Stimulated activated naive CD8-positive, alpha-beta T cell treated with anti-CD3 and anti-CD28 coated beads, Interleukin-15, Interleukin-2, amounts not matched to agents 100 U/mL and 50 U/mL, for 24 hours (primary cell): ENCODE results near the gene CCDC3.
"Not testable (repeated sequence)": the region's sequence is repeated elsewhere in the genome, so short reads cannot be mapped to it uniquely, and the experiment has no call there.

ENCODE experiments used
- ATAC-seq: fragments of 150-1000 bp; cut with Tn5 transposase; one replicate; pipeline ENCODE4 v1.10.0; 2021
- DNase-seq: peaks from one replicate; pipeline ENCODE4 v3.0.0; 2021

The CCDC3 gene

GRCh38 chr10:12884851-12885250, 116.7 kb downstream of the CCDC3 start:
- DNase-seq: no peak
- ATAC-seq: no peak

- no peak for ATAC-seq
Observed at GRCh38 chr10:12880423-12880822, 121.1 kb downstream of the CCDC3 start.

GRCh38 chr10:12877150-12877549, 124.4 kb downstream of the CCDC3 start:
- no peak for ATAC-seq
- DNase-seq: no peak

More at GRCh38 chr10:12880423-12880822, 121.1 kb downstream of the CCDC3 start:
- no peak for DNase-seq

- no peak for ATAC-seq
- DNase-seq: no peak
Observed at GRCh38 chr10:12876266-12876665, 125.2 kb downstream of the CCDC3 start.

GRCh38 chr10:12875100-12875499, 126.4 kb downstream of the CCDC3 start:
- DNase-seq (no peak), ATAC-seq (no peak)

DNA sequence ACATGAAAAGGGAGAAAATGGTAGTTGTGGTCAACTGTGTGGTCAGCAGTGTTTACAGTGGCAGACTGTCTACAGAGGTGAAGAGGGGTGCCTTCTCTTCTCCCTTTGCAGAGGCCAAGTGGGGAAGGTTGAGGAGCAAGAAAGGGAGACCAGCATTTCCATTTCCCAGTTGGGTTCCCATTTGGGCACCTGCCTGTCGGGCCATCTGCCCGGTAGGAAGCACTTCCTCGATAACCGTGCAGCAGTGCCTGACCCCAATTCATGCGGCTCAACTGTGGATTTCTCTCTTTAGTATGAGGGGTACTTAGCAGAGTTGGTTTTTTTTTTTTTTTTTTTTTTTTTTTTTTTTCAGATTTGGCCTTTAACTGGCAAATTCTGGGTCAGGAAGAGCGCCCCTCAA, 127.0 kb downstream of the CCDC3 start:
- DNase-seq: no peak
- no peak for ATAC-seq

GRCh38 chr10:12873172-12873571, 128.3 kb downstream of the CCDC3 start:
- no peak for DNase-seq
- ATAC-seq: no peak

DNA sequence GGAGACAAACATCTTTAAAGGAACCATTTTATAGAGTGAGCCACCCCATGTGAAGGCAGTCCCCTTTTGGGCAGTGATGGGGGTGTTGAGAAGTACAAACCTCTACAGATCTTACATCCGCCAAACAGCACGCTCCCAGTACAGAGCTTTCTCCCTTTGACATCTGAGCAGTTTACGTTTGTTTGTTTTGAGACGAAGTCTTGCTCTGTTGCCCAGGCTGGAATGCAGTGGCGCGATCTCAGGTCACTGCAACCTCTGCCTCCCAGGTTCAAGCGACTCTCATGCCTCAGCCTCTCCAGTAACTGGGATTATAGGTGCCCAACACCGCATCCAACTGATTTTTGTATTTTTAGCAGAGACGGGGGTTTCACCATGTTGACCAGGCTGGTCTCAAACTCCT, 128.9 kb downstream of the CCDC3 start:
- no peak for DNase-seq

GRCh38 chr10:12869427-12869826, 132.1 kb downstream of the CCDC3 start:
- ATAC-seq (no peak), DNase-seq (no peak)

More for the DNA sequence above, 128.9 kb downstream of the CCDC3 start:
- no peak for ATAC-seq

DNA sequence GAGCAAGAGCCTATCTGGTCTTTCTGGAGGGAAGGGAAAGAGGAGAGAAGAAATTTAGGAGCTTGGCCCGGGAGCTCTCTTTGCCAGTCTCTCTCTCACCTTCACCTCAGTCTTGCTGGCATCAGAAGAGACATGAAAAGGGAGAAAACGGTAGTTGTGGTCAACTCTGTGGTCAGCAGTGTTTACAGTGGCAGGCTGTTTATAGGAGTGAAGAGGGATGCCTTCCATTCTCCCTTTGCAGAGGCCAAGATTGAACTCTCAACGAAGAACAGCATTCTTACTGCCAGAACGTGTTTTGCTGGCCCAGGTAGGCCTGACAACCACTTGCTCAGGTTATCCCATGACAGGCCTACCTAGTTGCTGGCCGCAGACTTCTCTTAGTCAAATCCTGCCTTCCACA, 133.3 kb downstream of the CCDC3 start:
- ATAC-seq (no peak), DNase-seq (no peak)

DNA sequence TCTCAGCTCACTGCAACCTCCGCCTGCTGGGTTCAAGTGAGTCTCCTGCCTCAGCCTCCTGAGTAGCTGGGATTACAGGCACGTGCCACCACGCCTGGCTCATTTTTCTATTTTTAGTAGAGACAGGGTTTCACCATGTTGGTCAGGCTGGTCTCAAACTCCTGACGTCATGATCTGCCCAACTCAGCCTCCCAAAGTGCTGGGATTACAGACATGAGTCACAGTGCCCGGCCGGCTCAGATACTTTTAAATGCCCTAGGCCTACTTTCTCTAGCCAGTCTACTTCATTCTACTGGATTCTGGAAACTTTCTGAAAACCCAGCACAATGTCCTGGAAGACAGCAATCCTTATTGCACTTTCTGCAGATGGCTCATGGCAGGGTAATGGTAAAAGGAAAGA, 136.0 kb downstream of the CCDC3 start:
- not testable (repeated sequence) for ATAC-seq, DNase-seq

DNA sequence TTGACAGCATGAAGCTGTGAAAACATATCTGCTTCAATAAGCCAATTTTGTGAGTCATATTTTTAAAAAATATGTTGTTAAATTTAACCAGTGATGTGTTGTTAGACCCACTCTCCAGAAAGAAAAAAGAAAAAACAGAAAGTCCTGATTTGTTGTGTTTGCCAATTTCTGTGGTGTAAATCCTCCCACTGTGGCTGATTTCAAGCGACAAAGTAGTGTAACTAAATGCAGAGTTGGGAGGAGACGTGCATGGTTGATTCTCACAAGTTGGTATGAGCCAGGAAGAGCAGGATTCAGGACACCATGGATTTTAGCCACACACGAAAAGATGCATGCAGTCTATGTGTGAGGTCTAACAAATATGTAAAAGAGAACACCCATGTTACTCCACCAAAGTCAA, 139.1 kb downstream of the CCDC3 start:
- DNase-seq (no peak), ATAC-seq (no peak)

DNA sequence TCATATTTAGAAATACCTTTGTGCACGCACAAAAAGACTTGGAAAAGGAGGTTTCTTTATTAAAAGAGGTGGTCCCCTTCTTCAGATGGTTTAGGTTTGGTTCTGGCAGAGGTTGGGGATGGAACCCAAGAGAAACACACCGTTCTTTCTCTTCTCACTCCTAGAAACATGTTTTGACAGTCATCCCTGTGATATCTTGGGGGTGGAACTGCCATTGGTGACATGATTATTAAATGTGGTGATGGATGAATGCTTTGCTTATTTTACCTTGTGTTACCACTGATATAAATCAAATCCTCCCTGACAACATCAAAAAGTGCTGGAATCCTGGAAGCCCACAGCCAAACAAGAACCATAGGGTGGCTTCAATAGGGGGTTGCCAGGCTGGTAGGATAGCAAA, 146.5 kb downstream of the CCDC3 start:
- no peak for ATAC-seq

GRCh38 chr10:12852687-12853086, 148.8 kb downstream of the CCDC3 start:
- no peak for DNase-seq
- no peak for ATAC-seq

More for the DNA sequence above, 146.5 kb downstream of the CCDC3 start:
- no peak for DNase-seq

DNA sequence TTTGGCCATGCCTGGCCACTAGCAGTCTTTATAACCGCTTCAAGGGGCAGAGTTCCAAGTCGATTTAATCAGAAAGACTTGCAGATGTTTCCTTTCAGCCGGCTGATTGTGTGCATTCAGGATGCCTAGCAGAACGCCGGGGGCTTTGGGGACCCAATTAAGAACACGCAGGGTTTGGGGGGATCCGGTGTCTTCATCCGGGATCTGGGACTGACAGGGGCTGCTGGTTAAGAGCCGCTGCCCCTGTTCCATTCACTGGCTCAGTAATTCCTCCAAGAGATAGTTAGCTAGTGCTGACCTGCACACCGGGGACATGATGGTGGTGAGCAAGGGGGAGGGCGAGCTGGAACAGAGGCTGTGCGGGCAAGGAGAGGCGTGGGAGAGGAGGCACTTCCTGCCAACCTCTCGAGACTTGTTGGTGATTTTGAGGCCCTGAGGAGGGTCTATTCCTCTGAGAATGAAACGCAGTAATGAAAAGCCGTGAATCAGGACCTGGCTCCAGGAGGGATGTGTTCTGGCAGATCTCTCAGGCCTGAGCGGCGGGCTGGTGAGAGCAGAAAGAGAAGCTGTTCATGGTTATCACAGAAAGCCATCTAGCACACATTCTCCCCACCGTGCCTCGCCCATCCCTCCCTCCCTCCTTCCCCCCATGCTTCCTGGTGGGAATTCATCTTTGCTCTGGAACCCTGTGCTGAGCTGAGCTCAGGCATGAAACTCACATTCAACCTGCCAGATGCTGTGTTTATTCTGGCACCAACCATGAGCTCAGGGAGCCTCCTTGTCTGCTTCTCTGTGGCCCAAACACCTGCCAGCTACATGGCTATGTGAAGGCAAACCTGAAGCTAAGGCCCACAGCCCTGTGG, 152.0 kb downstream of the CCDC3 start:
- DNase-seq (peak; percentile 7), ATAC-seq (no peak)

DNA sequence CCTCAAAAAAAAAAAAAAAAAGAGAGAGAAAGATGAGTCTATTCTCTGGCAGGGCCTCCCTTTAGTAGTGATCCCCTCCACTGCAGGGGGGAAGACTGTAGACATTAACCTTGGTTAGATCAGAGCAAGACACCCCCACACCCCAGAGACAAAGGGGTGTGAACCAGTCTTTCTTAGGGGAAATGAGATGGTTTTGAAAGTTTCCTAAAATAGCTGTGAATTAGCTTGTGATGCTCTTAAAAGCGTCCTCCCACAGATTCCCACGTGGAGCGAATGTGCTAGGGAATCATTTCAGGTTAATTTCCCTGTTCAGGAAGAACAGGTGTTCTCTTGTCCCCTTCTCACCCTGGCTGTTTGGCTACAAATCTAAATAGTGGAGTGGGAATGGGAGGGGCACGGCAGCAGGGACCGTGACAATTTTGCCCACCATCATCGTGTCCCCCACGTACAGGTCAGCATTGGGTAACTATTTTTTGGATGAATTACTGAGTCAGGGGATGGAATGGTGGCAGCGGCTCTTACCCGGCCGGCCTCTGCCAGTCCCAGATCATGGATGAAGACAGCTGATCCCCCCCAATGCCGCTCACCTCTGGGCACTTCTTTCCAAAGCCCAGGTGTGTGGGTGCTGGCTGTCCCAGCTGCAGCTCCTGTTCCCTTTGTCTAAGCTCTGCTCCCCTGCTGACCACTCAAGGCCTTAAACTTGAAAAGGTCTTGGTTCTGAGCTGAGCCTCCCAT, 152.9 kb downstream of the CCDC3 start:
- DNase-seq: no peak
- ATAC-seq: no peak

DNA sequence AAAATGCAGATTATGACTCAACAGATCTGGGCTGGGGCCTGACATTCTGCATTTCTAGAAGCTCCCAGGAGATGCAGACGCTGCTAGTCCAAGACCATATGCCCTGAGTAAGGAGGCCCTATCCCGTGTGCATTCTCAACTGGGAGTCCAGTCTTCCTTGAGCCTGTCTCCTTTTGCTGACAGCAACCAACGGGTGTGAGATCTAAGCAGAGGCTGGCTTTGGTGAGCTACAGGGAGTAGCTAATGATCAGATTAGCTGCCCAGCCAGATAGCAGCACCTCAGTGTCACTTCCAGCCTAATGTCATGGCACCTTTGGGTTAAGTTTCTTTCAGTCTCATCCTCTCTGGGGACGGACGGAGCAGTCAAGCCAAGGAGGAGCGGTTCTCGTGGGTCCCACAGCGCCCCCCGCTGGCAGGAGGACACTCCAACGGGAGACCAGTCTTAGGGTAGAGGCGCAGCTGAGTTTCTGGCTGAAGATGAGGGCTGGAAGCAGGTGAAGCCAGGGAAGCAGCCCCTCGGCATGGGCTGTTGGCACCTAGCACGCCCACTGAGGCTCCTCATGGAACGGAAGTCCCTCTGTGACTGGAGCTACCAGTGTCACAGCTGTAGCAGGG, 154.0 kb downstream of the CCDC3 start:
- DNase-seq (peak; percentile 44), ATAC-seq (no peak)

GRCh38 chr10:12846718-12847117, 154.8 kb downstream of the CCDC3 start:
- ATAC-seq: no peak
- DNase-seq: no peak
